HL-60 (cell line): Measurements from ENCODE around the gene MYH15.

Experiments
- DNase-seq, 2 experiments: peaks; one replicate each; pipeline ENCODE4 v3.0.0-alpha.2; 2010 to 2020; ENCODE audit warnings: low read depth in 1 of 2, low spot score in 1 of 2
- H3K27ac ChIP-seq: fragments of 250-450 bp; sonication (Bioruptor Pico); replicated peaks from 2 replicates; pipeline ENCODE4 v1.5.1; 2020; ENCODE audit warnings: mild to moderate bottlenecking, moderate library complexity
- H3K27me3 ChIP-seq: fragments of 250-450 bp; sonication (Bioruptor Pico); 2 replicates; pipeline ENCODE4 v1.5.1; 2021; ENCODE audit warnings: mild to moderate bottlenecking, moderate library complexity; ENCODE audit not compliant: insufficient read depth, poor library complexity, severe bottlenecking
- H3K4me3 ChIP-seq: replicated peaks from 2 replicates; pipeline ENCODE4 v1.5.1; 2011; ENCODE audit warnings: mild to moderate bottlenecking, control low read depth, low read length; ENCODE audit not compliant: insufficient read depth
- GABPA ChIP-seq: IDR thresholded peaks from 2 replicates; pipeline ENCODE4 v1.6.1; 2012; ENCODE audit warnings: low read depth
- POLR2AphosphoS5 ChIP-seq: IDR thresholded peaks from 2 replicates; pipeline ENCODE4 v1.6.1; 2012; ENCODE audit warnings: low read depth
- REST ChIP-seq: IDR thresholded peaks from 2 replicates; pipeline ENCODE4 v1.6.1; 2012; ENCODE audit warnings: low read depth; ENCODE audit not compliant: insufficient replicate concordance
- SPI1 ChIP-seq: IDR thresholded peaks from 2 replicates; pipeline ENCODE4 v1.6.1; 2012; ENCODE audit warnings: low read depth, mild to moderate bottlenecking, borderline replicate concordance
- TF ChIP-seq, protein P1 (sequence below): IDR thresholded peaks from one replicate; pipeline ENCODE4 v1.5.1; 2011; ENCODE audit warnings: low read length, control low read depth, inconsistent platforms; ENCODE audit not compliant: insufficient read depth

Gene MYH15

GRCh38 chr3:108342837-108343486 is 167.4 kb downstream of the MYH15 start:
- H3K27me3 ChIP-seq: no peaks in the 10 kb centered on the region
- no peak for DNase-seq
- no peak overlapping the region for H3K4me3 ChIP-seq
- no peak overlapping the region for H3K27ac ChIP-seq
- TF ChIP-seq REST: no peak
- TF ChIP-seq GABPA: no peak
- TF ChIP-seq, protein P1, sequence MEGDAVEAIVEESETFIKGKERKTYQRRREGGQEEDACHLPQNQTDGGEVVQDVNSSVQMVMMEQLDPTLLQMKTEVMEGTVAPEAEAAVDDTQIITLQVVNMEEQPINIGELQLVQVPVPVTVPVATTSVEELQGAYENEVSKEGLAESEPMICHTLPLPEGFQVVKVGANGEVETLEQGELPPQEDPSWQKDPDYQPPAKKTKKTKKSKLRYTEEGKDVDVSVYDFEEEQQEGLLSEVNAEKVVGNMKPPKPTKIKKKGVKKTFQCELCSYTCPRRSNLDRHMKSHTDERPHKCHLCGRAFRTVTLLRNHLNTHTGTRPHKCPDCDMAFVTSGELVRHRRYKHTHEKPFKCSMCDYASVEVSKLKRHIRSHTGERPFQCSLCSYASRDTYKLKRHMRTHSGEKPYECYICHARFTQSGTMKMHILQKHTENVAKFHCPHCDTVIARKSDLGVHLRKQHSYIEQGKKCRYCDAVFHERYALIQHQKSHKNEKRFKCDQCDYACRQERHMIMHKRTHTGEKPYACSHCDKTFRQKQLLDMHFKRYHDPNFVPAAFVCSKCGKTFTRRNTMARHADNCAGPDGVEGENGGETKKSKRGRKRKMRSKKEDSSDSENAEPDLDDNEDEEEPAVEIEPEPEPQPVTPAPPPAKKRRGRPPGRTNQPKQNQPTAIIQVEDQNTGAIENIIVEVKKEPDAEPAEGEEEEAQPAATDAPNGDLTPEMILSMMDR: no peak
- no peak for TF ChIP-seq SPI1
- no peak for TF ChIP-seq POLR2AphosphoS5

- no peak for DNase-seq
- Histone ChIP-seq H3K4me3 (no peak overlapping the region), H3K27me3 (no peaks in the 10 kb centered on the region), H3K27ac (no peak overlapping the region)
- TF ChIP-seq SPI1: no peak
- TF ChIP-seq, protein P1: no peak
- no peak for TF ChIP-seq POLR2AphosphoS5
- TF ChIP-seq REST: no peak
- TF ChIP-seq GABPA: no peak
Measured at GRCh38 chr3:108341911-108342310, 168.5 kb downstream of the MYH15 start.

GRCh38 chr3:108338901-108339545 is 171.4 kb downstream of the MYH15 start:
- TF ChIP-seq GABPA (no peak), SPI1 (no peak), POLR2AphosphoS5 (no peak), REST (no peak)
- TF ChIP-seq, protein P1: no peak
- Histone ChIP-seq H3K27me3 (no peaks in the 10 kb centered on the region), H3K4me3 (no peak overlapping the region), H3K27ac (no peak overlapping the region)
- no peak for DNase-seq
